Ureter (tissue), 1 donor: ENCODE data around the gene PRKCB. TPM values are rescaled to one million over a fixed set of nuclear protein-coding genes. Genes with fewer than 3 reads are reported as not detected.

Experiments
- DNase-seq: peaks from one replicate; pipeline ENCODE4 v3.0.0-alpha.2; 2020; ENCODE audit warnings: low spot score
- total RNA-seq: library from RNA; stranded (reverse); gene quantifications from one replicate; pipeline ENCODE4 v1.2.4, GENCODE V29; 2023
- donor health status: DM: yes; HTN: yes; CAD: no.

Gene PRKCB
- total RNA-seq, 1 donor from 2014 or later = 14.3 TPM

DNA sequence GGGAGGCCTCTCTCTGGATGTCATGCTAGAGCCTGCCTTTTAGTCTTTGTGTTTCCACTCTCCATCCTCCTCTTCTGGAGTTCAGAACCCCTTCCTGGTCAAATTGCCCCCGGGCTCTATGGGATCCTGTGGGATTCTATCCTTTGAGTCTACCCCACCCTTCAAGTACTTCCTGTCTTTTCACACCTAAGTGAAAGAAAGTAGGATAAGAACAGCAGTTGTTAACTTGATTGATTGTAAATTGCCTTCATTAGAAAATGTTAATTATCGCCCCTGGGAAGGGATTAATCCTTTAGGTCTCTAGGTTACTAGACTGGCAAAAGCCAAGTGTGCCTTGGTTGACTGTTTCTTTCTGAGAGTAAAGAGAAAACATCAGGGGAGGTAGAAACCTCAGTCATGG lies 30.1 kb downstream of the PRKCB start:
- no peak for DNase-seq

- DNase-seq = no peak
Observed at GRCh38 chr16:23866621-23867020, 30.8 kb downstream of the PRKCB start.

- DNase-seq = no peak
Observed at GRCh38 chr16:23867566-23867965, 31.8 kb downstream of the PRKCB start.

- no peak for DNase-seq
Observed at GRCh38 chr16:23868136-23868535, 32.4 kb downstream of the PRKCB start.

- no peak for DNase-seq
Observed at GRCh38 chr16:23869052-23869451, 33.3 kb downstream of the PRKCB start.

DNA sequence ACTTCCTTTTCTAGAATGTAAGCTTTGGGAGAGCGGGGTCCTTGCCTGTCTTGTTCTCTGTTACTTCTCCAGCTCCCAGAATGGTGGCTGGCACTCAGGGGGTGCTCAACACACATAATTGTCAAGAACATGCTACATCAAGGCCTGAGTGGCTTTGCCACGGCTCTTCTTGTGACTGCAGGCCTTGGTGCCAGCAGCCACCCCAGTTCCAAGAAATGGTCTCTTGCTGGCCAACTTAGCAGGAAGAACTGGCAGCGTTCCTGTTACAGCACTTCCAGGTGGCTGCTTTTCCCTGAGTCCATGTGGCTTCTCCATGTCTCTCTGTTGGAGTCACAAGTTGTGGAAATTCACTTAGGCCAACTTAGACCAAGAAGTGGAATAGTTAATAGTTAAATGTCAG lies 36.1 kb downstream of the PRKCB start:
- DNase-seq = no peak

- DNase-seq = no peak
Observed at GRCh38 chr16:23874613-23875294, 39.0 kb downstream of the PRKCB start.

DNA sequence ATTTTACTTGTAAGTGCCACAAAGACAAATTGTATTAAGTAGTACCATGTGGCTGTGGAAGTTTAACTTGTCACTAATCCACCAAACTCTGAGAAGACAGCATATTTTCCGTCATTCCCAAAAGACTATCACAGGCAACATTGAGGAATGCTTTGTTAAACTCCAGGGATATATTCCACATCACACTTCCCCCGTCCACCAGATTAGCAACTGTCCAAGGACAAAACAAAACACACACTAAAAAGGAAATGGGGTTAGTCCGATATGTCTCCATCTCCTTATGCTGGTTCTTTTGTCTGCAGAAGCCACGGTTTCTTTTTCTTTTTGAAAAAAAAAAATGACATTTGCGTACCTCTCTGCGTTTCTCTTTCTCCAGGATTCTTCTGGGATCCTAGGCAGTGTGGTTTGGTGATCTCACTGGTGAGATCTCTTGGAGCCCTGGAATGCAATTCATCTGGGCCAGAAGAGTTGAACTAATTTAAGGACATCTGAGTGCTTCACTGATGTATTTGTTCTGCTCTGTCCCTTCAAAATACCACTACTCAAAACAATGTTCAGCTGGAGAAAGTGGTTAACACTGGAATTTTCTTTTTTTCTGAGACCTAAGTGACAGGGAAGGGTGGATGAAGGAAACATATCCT lies 40.6 kb downstream of the PRKCB start:
- DNase-seq = no peak

DNA sequence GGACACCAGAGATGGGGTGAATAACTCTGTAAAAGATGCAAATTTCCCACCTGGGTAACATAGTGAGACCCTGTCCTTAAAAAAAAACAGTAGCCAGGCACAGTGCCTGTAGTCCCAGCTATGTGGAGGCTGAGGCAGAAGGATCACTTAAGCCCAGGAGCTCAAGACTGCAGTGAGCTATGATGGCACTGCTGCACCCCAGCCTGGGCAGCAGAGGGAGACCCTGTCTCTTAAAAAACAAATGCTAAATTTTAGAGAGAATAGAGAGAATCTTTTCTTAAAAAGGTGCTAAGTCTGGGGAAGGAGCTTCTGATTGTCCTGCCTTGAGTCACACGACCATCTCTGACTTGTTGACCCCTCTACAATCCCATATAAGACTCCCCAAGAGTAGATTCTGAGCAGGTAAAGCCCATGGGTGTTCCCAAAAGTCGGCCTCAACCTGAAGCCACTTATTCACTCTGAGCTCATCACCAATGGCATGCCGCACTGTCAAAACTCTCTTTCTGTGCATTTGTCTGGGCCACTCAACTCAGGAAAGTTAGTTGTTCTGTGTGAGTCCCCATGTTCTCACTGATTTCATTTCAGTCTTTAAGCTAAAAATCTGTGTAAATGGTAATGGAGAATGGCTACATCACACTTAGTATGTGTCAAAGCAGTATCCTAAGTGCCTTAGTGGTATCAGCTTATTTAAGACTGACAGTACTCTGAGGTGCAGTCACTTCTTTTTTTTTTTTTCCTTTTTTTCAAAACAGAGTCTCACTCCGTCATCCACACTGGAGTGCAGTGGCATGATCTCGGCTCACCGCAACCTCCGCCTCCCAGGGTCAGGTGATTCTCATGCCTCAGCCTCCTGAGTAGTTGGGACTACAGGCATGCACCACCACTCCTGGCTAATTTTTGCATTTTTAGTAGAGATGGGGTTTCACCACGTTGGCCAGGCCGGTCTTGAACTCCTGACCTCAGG lies 41.6 kb downstream of the PRKCB start:
- DNase-seq = no peak

GRCh38 chr16:23879735-23880373 lies 44.1 kb downstream of the PRKCB start:
- no peak for DNase-seq

- no peak for DNase-seq
Observed at GRCh38 chr16:23889189-23889588, 53.4 kb downstream of the PRKCB start.

DNA sequence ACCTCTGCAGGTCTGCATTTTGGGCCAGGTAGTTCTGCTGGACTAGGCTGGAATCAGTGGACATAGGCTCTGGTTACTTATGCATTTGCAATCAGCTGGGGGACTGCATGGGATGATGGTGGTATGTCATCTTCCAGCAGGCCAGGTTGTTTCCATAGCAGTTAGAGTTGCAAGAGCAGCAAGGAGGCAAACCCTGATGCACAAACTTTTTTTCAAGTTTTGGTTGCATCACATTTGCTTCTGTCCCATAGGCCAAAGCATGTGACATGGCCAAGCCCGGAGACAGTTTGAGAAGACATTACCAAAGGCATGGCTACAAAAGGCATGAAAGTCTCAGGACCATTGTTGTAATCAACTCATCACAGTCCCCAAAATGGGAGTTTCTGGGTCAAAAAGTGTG lies 58.2 kb downstream of the PRKCB start:
- DNase-seq = no peak

DNA sequence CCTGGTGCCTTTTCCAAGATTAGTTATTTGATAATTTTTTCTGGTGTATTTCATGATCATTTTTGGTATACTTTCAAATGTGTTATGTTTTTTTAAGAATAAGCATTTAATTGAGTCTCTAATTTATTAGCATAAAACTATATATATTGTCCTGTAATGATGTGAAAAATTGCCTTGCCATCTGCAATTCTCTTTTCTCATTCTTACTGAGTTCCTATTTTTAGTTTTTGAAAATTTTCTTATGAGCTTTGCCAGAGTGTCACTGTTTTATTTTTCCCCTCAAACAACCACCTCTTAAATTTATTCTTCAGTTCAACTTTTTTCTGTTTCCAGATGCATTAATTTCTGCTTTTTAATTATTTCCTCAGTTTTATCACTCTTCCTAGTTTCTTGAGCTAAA lies 59.3 kb downstream of the PRKCB start:
- no peak for DNase-seq

- DNase-seq = no peak
Observed at GRCh38 chr16:23896832-23897821, 61.3 kb downstream of the PRKCB start.

DNA sequence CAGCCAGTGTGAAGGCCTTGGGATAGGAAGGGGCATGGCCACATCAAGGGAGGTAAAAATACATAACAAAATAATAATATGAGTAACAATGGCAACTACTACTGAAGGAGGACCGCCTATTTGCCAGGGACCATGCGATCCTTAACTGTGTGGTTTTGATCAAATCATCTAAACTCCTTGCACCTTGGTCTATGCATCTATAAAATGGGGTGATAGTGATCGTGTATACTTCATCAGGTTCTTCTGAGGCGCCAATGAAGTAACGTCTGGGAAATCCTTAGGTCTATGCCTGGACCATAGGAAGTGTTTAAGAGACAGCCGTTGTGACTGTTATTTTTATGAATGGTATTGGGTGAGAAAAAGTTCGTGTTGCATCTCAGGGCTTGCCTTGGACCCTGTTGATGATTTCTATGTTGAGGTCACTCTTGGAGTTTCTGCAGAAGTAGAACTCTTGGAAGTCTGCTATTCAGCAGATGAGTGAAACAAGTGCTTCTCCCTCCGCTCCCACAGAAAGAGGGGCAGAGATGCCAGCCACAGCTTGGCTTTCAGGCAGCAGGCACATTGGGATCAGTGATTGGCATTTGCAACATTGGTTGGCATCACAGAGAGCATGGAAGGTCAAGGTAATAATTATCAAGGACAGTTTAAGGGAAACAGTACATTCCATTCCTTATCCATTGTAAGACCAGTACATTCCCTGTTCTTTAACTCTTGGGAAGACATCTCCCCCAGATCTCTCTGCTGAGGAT lies 63.1 kb downstream of the PRKCB start:
- DNase-seq = no peak

DNA sequence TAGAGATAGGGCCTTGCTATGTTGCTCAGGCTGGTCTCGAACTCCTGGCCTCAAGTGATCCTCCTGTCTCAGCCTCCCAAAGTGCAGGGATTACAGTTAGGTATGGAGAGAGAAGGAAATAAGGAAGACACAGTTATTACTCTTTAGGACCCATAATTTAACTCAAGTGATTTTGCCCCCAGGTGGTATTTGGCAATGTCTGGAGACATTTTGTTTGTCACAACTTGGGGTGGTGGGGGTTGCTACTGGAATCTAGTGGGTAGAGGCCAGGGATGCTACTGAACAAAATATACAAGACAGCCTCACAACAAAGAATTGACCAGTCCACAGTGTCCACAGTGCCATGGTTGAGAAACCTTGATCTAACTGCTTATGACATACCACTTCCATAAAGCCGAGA lies 64.1 kb downstream of the PRKCB start:
- DNase-seq = no peak

GRCh38 chr16:23900480-23901177 lies 64.8 kb downstream of the PRKCB start:
- no peak for DNase-seq

DNA sequence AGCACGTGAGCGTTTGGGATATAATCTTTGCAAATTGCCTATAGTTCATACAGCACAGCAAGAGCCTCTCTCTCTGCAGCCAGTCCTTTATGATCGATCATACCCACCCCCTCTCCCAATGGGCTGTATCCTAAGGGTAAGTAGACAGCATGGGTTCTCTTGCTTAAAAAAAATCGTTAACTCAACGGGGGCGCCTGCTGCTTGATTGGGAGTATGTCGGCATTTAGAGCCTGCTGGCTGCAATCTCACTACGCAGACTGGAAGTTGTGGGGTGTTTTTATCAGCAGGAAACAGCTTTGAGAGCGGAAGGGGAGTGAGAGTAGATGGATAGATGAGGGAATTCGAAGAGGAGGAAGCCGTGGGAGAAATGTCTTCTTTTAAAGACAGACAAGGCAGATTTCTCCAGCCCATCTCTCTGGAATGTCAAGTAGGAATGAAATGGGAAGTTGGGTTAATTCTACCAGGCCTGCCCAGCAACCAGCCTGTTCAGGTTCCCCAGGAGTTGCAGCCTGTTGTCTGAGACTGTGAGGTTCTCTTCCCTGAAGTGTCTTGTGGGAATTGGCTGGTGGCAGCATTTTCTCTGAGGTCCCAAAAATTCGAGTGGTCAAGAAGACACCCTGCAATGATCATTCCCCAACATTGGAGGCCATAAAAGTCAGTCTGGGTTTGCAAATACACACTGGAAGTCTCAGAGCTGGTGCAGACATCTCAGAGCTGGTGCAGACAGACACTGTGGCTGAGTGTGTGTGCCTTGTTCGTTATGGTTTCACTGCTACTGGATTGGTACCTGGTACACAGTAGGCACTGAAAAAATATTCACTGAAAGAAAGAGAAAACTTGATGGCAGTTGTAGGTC lies 65.6 kb downstream of the PRKCB start:
- no peak for DNase-seq
